Coronary artery (tissue), 2 donors: ENCODE measurements around the gene C14orf93.

Source experiments
- DNase-seq: peaks from one replicate; pipeline ENCODE4 v3.0.0-alpha.2; 2017; ENCODE audit warnings: low spot score
- H3K27ac ChIP-seq, 2 donors: fragments of 200-600 bp; sonication (generic); one replicate each; pipeline ENCODE4 v1.5.1; 2016 to 2019
- H3K4me3 ChIP-seq: fragments of 200-600 bp; sonication (generic); 2 replicates; pipeline ENCODE4 v1.5.1; 2016; ENCODE audit warnings: mild to moderate bottlenecking, moderate library complexity
- TF ChIP-seq, protein P1 (sequence below): fragments of 200-600 bp; sonication (generic); IDR thresholded peaks from one replicate; pipeline ENCODE4 v1.5.1; 2019; ENCODE audit warnings: antibody characterized with exemption

The C14orf93 gene

GRCh38 chr14:23043754-23044153, 33.8 kb upstream of the C14orf93 start:
- Histone ChIP-seq H3K4me3 (no peak overlapping the region), H3K27ac (no peak overlapping the region)
- no peak for DNase-seq
- TF ChIP-seq, protein P1, sequence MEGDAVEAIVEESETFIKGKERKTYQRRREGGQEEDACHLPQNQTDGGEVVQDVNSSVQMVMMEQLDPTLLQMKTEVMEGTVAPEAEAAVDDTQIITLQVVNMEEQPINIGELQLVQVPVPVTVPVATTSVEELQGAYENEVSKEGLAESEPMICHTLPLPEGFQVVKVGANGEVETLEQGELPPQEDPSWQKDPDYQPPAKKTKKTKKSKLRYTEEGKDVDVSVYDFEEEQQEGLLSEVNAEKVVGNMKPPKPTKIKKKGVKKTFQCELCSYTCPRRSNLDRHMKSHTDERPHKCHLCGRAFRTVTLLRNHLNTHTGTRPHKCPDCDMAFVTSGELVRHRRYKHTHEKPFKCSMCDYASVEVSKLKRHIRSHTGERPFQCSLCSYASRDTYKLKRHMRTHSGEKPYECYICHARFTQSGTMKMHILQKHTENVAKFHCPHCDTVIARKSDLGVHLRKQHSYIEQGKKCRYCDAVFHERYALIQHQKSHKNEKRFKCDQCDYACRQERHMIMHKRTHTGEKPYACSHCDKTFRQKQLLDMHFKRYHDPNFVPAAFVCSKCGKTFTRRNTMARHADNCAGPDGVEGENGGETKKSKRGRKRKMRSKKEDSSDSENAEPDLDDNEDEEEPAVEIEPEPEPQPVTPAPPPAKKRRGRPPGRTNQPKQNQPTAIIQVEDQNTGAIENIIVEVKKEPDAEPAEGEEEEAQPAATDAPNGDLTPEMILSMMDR, result no peak

- H3K27ac ChIP-seq, result no peak overlapping the region
- TF ChIP-seq, protein P1, result no peak
- no peak for DNase-seq
Measured at GRCh38 chr14:23043145-23043544, 33.2 kb upstream of the C14orf93 start.

GRCh38 chr14:23042162-23042965, 32.4 kb upstream of the C14orf93 start, which contains the start of gene PSMB11:
TSS of gene PSMB11 (plus strand) at chr14:23042212. CDS start at chr14:23042226, 14 bp downstream.
- Histone ChIP-seq H3K4me3 (no peak within 1 kb of the TSS), H3K27ac (no peak within 1 kb of the TSS)
- DNase-seq, result no peak
- TF ChIP-seq, protein P1, result no peak

More at GRCh38 chr14:23043145-23043544, 33.2 kb upstream of the C14orf93 start:
- H3K4me3 ChIP-seq, result no peak overlapping the region

DNA sequence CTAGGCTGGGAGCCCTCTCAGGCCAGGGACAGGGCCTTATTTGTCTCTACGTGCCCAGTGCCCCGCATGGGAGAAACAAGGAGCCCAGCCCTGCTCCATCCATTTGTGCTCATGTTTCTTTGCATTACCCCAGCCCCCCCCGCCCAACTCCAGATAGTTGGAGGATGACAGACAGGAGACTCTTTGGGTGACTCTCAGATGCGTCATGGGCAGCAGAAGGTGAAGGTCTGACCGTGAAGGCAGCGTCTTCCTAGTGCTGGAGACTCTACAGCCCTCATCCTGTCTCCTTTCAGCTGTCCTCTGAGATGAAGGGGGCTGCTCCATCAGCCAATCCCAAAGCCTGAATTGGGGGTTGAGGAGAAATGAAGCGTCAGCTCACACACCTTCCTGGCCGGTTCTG, 31.8 kb upstream of the C14orf93 start:
- no peak overlapping the region for H3K27ac ChIP-seq
- TF ChIP-seq, protein P1, result no peak
- DNase-seq, result no peak
- no peak overlapping the region for H3K4me3 ChIP-seq

DNA sequence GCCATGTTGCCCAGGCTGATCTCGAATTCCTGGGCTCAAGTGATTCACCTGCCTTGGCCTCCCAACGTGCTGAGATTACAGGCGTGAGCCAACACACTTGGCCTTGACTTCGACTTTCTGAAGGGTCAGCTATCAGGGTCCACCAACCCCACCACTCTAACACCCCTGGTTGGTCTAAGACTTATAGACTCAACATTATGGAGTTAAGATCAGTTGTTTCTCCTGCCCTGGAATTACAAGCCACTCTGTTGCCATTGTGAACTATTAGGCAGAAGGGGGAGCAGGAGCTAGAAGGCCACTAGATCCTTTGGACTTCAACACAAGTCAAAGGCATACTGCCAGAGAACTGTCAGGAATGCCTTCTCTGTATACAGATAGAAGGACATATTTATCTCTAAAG, 30.2 kb upstream of the C14orf93 start:
- Histone ChIP-seq H3K4me3 (no peak overlapping the region), H3K27ac (no peak overlapping the region)
- DNase-seq, result no peak
- TF ChIP-seq, protein P1, result no peak

- H3K27ac ChIP-seq, result peak overlapping the region; percentile 87 to 96
Measured at GRCh38 chr14:23035303-23036144, 25.6 kb upstream of the C14orf93 start.

More at GRCh38 chr14:23035303-23036144, 25.6 kb upstream of the C14orf93 start:
- TF ChIP-seq, protein P1, result no peak
- H3K4me3 ChIP-seq, result peak overlapping the region; percentile 77
- no peak for DNase-seq
